K562 (cell line): ENCODE data around the gene SH2D3A. TPM values are rescaled to one million over a fixed set of nuclear protein-coding genes. Genes with fewer than 3 reads are reported as not detected.
A peak's percentile ranks its signal among the peaks of the same experiment; 100 is the strongest.

Experiments
- CHD7 ChIP-seq: fragments of 200-600 bp; sonication (generic); IDR thresholded peaks from one replicate; pipeline ENCODE4 v1.6.1; 2012; ENCODE audit warnings: mild to moderate bottlenecking, low read depth, low read length, inconsistent platforms
- FOXA1 ChIP-seq: fragments of 450-650 bp; IDR thresholded peaks from 2 replicates; pipeline ENCODE4 v1.6.1; 2016; ENCODE audit warnings: mild to moderate bottlenecking, borderline replicate concordance
- JUND ChIP-seq, 2 experiments: IDR thresholded peaks; 2 replicates in 1 of 2; 3 replicates in 1 of 2; pipeline ENCODE4 v1.6.1; 2011; ENCODE audit warnings: borderline replicate concordance in 2 of 2, low read depth in 2 of 2, low read length in 2 of 2, improper control_type of control experiment in 1 of 2, missing biosample characterization in 1 of 2, missing genetic modification characterization in 1 of 2, missing genetic modification reagents in 1 of 2
- POLR2G ChIP-seq: fragments of 200-400 bp; formaldehyde crosslinking; IDR thresholded peaks from 2 replicates; pipeline ENCODE4 v1.6.1; 2017; ENCODE audit warnings: low read depth, mild to moderate bottlenecking, antibody characterized with exemption, low read length, moderate library complexity
- RERE ChIP-seq: sonication (generic); formaldehyde crosslinking; IDR thresholded peaks from 2 replicates; pipeline ENCODE4 v1.8.0; 2023; ENCODE audit warnings: missing genetic modification reagents, mild to moderate bottlenecking, borderline replicate concordance
- polyA plus RNA-seq, 8 experiments: library from polyadenylated mRNA; depleted of rRNA in 4 of 8; stranded (reverse) in 5 of 8; unstranded in 3 of 8; fragments of >200 nt; fragmentation: Nextera tagmentation in 2 of 8; fragmentation: Illumina TruSeq in 1 of 8; extraction: Ambion mirVana in 2 of 8; extraction: Trizol in 1 of 8; gene quantifications; 2 replicates each; pipeline versions ENCODE4 v1.2.1 to v1.2.3, GENCODE V29; 2011 to 2014; ENCODE audit warnings: inconsistent platforms in 1 of 8, missing spikeins in 1 of 8
- total RNA-seq, 7 experiments: library from RNA; depleted of rRNA in 6 of 7; stranded (reverse); fragments of >200 nt in 6 of 7; fragmentation: Illumina TruSeq in 2 of 7; extraction: Trizol in 2 of 7; gene quantifications; 2 replicates each; pipeline versions ENCODE4 v1.2.1 to v1.2.3, GENCODE V29; 2011 to 2021; ENCODE audit warnings: low replicate concordance in 1 of 7

The SH2D3A gene
- total and polyA plus RNA-seq, 9 of the 15 experiments (the other 6 are each of a cell fraction or from before 2014, with no cell fraction given) = 0.75 to 26.3 (median 8.9) TPM

DNA sequence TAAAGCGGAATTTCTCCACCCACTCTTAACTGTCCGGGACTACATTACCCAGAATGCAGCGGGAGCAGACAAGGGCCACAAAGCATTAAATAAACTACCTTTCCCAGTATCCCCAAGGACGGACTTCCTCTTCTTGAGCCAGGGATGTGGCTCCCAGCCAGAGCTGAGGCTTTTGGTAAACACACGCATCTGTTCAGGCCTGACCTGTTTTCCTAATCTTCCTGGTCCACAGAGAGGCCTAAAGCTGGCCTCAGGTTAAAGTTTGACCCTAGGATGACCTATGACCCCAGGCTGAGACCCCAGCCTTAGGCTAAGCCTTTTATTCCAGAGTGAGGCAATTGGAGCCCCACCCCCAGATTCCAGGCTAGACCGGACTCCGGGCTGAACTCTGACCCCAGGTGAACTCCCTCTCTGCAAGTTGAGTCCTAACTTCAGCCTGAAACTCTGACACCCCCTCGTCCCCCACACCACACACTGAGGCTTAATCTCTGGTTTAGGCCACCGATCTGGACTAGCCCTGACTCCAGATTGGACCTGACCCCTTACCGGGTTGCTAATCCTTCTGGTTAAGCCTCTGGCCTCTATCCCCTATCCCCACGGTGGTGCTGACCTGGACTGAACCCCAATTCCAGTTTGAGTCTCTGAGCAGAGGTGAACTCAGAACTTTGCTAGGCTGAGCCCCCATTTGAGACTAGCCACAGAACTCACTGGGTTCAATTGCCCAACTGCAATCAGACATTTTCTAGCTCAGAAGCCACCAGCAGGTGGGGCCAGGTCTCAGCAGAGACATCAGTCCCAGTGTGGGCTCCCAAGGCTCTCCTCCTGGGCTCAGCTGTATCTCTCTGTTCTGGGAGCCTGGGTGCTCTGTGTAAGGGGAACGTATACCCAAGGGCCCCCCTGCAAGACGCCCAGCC, 29.1 kb downstream of the SH2D3A start (continued):
- TF ChIP-seq CHD7 (no peak), POLR2G (no peak), FOXA1 (no peak), JUND (IDR thresholded peaks at IDR 0.05; ENCODE audit: borderline replicate concordance, low read depth, low read length) (peak; percentile 12; the same call in 1 of the 2 replicates), JUND (tag; IDR thresholded peaks at IDR 0.05; ENCODE audit: borderline replicate concordance, low read depth, low read length) (no peak; the same call in 1 of the 3 replicates), RERE (CRISPR knock-in tag) (peak; percentile 59; the same call in 1 of the 2 replicates)
